DOHH2 (cell line): ENCODE data around the gene FNDC5.

ENCODE experiments used
- EZH2phosphoT487 ChIP-seq: fragments of 200-600 bp; sonication (generic); IDR thresholded peaks from 2 replicates; pipeline ENCODE4 v1.6.1; 2017; ENCODE audit warnings: borderline replicate concordance, mild to moderate bottlenecking, antibody characterized with exemption, low read length, moderate library complexity, mixed read lengths
- TF ChIP-seq, protein P1 (sequence below): fragments of 200-600 bp; sonication (generic); IDR thresholded peaks from one replicate; pipeline ENCODE4 v1.5.1; 2014; ENCODE audit warnings: antibody characterized with exemption, mild to moderate bottlenecking, low read depth, low read length; ENCODE audit not compliant: poor library complexity, severe bottlenecking

DNA sequence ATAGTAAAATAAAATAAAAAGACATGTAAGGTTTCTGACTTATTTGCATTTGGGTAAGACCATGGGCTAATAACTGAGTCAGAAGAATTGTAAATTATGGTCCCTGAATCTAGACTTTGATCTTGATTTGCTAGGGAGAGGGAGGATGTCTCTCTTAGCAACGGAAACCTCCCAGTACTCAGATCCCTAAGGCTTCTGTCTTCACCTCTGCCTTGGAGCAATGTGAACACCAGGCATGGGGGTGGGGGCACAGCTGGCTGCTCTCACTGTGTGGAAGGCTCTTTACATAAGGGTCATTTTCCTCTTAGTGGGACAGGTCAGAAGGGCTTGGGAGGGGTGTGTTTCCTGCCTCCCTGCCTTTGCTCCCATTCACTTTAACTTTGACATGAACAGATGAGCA lies 47.5 kb upstream of the FNDC5 start:
- TF ChIP-seq, protein P1, sequence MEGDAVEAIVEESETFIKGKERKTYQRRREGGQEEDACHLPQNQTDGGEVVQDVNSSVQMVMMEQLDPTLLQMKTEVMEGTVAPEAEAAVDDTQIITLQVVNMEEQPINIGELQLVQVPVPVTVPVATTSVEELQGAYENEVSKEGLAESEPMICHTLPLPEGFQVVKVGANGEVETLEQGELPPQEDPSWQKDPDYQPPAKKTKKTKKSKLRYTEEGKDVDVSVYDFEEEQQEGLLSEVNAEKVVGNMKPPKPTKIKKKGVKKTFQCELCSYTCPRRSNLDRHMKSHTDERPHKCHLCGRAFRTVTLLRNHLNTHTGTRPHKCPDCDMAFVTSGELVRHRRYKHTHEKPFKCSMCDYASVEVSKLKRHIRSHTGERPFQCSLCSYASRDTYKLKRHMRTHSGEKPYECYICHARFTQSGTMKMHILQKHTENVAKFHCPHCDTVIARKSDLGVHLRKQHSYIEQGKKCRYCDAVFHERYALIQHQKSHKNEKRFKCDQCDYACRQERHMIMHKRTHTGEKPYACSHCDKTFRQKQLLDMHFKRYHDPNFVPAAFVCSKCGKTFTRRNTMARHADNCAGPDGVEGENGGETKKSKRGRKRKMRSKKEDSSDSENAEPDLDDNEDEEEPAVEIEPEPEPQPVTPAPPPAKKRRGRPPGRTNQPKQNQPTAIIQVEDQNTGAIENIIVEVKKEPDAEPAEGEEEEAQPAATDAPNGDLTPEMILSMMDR, result no peak
- TF ChIP-seq EZH2phosphoT487, result no peak
